ENCODE results near the gene SENP7.

DNA sequence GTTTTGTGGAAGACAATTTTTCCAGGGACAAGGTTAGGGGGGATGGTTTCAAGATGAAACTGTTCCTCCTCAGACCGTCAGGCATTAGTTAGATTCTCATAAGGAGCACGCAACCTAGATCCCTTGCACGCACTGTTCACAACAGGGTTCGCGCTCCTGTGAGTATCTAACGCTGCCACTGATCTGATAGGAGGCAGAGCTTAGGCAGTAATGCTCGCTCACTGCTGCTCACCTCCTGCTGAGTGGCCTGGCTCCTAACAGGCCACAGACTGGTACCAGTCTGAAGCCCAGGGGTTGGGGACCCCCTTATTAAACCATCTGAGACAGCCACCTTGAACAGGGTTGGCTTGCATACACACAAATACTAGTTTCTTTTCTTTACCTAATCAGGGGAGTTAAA, 179.1 kb downstream of the SENP7 start:
- no peak for TF ChIP-seq POLR2AphosphoS5 (IDR thresholded peaks at IDR 0.05; ENCODE audit: low read depth)
- no peak for TF ChIP-seq CREB1 (CRISPR knock-in tag; IDR thresholded peaks at IDR 0.05; ENCODE audit: low read depth)
- TF ChIP-seq, protein P1, sequence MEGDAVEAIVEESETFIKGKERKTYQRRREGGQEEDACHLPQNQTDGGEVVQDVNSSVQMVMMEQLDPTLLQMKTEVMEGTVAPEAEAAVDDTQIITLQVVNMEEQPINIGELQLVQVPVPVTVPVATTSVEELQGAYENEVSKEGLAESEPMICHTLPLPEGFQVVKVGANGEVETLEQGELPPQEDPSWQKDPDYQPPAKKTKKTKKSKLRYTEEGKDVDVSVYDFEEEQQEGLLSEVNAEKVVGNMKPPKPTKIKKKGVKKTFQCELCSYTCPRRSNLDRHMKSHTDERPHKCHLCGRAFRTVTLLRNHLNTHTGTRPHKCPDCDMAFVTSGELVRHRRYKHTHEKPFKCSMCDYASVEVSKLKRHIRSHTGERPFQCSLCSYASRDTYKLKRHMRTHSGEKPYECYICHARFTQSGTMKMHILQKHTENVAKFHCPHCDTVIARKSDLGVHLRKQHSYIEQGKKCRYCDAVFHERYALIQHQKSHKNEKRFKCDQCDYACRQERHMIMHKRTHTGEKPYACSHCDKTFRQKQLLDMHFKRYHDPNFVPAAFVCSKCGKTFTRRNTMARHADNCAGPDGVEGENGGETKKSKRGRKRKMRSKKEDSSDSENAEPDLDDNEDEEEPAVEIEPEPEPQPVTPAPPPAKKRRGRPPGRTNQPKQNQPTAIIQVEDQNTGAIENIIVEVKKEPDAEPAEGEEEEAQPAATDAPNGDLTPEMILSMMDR (conservative IDR thresholded peaks at IDR 0.05; ENCODE audit: low read depth in 2 of 2) = no peak
- TF ChIP-seq EZH2phosphoT487 (IDR thresholded peaks at IDR 0.05; ENCODE audit: unreplicated experiment) = no peak
- TF ChIP-seq, protein P2, sequence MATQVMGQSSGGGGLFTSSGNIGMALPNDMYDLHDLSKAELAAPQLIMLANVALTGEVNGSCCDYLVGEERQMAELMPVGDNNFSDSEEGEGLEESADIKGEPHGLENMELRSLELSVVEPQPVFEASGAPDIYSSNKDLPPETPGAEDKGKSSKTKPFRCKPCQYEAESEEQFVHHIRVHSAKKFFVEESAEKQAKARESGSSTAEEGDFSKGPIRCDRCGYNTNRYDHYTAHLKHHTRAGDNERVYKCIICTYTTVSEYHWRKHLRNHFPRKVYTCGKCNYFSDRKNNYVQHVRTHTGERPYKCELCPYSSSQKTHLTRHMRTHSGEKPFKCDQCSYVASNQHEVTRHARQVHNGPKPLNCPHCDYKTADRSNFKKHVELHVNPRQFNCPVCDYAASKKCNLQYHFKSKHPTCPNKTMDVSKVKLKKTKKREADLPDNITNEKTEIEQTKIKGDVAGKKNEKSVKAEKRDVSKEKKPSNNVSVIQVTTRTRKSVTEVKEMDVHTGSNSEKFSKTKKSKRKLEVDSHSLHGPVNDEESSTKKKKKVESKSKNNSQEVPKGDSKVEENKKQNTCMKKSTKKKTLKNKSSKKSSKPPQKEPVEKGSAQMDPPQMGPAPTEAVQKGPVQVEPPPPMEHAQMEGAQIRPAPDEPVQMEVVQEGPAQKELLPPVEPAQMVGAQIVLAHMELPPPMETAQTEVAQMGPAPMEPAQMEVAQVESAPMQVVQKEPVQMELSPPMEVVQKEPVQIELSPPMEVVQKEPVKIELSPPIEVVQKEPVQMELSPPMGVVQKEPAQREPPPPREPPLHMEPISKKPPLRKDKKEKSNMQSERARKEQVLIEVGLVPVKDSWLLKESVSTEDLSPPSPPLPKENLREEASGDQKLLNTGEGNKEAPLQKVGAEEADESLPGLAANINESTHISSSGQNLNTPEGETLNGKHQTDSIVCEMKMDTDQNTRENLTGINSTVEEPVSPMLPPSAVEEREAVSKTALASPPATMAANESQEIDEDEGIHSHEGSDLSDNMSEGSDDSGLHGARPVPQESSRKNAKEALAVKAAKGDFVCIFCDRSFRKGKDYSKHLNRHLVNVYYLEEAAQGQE (IDR thresholded peaks at IDR 0.05; ENCODE audit: unreplicated experiment) = no peak
- no peak for TF ChIP-seq EZH2 (IDR thresholded peaks at IDR 0.05; ENCODE audit: low read depth, unreplicated experiment)
- TF ChIP-seq, protein P3, sequence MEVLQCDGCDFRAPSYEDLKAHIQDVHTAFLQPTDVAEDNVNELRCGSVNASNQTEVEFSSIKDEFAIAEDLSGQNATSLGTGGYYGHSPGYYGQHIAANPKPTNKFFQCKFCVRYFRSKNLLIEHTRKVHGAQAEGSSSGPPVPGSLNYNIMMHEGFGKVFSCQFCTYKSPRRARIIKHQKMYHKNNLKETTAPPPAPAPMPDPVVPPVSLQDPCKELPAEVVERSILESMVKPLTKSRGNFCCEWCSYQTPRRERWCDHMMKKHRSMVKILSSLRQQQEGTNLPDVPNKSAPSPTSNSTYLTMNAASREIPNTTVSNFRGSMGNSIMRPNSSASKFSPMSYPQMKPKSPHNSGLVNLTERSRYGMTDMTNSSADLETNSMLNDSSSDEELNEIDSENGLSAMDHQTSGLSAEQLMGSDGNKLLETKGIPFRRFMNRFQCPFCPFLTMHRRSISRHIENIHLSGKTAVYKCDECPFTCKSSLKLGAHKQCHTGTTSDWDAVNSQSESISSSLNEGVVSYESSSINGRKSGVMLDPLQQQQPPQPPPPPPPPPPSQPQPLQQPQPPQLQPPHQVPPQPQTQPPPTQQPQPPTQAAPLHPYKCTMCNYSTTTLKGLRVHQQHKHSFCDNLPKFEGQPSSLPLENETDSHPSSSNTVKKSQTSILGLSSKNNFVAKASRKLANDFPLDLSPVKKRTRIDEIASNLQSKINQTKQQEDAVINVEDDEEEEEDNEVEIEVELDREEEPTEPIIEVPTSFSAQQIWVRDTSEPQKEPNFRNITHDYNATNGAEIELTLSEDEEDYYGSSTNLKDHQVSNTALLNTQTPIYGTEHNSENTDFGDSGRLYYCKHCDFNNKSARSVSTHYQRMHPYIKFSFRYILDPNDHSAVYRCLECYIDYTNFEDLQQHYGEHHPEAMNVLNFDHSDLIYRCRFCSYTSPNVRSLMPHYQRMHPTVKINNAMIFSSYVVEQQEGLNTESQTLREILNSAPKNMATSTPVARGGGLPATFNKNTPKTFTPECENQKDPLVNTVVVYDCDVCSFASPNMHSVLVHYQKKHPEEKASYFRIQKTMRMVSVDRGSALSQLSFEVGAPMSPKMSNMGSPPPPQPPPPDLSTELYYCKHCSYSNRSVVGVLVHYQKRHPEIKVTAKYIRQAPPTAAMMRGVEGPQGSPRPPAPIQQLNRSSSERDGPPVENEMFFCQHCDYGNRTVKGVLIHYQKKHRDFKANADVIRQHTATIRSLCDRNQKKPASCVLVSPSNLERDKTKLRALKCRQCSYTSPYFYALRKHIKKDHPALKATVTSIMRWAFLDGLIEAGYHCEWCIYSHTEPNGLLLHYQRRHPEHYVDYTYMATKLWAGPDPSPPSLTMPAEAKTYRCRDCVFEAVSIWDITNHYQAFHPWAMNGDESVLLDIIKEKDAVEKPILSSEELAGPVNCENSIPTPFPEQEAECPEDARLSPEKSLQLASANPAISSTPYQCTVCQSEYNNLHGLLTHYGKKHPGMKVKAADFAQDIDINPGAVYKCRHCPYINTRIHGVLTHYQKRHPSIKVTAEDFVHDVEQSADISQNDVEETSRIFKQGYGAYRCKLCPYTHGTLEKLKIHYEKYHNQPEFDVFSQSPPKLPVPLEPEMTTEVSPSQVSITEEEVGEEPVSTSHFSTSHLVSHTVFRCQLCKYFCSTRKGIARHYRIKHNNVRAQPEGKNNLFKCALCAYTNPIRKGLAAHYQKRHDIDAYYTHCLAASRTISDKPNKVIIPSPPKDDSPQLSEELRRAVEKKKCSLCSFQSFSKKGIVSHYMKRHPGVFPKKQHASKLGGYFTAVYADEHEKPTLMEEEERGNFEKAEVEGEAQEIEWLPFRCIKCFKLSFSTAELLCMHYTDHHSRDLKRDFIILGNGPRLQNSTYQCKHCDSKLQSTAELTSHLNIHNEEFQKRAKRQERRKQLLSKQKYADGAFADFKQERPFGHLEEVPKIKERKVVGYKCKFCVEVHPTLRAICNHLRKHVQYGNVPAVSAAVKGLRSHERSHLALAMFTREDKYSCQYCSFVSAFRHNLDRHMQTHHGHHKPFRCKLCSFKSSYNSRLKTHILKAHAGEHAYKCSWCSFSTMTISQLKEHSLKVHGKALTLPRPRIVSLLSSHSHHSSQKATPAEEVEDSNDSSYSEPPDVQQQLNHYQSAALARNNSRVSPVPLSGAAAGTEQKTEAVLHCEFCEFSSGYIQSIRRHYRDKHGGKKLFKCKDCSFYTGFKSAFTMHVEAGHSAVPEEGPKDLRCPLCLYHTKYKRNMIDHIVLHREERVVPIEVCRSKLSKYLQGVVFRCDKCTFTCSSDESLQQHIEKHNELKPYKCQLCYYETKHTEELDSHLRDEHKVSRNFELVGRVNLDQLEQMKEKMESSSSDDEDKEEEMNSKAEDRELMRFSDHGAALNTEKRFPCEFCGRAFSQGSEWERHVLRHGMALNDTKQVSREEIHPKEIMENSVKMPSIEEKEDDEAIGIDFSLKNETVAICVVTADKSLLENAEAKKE (CRISPR knock-in tag; IDR thresholded peaks at IDR 0.05) = no peak
- TF ChIP-seq JUNB (IDR thresholded peaks at IDR 0.05; ENCODE audit: unreplicated experiment) = no peak
- no peak for TF ChIP-seq NANOG (IDR thresholded peaks at IDR 0.05; ENCODE audit: borderline replicate concordance)
